GM12873 (cell line): ENCODE data around the gene YTHDF2.

Experiments
- CTCF ChIP-seq: IDR thresholded peaks from 2 replicates; pipeline ENCODE4 v1.5.1; 2012; ENCODE audit warnings: low read depth, mild to moderate bottlenecking, moderate library complexity, low read length, control low read depth; ENCODE audit not compliant: insufficient read depth; ENCODE audit errors: missing control alignments

The YTHDF2 gene

GRCh38 chr1:28735961-28736449 is 735 bp upstream of the YTHDF2 start:
- no peak for TF ChIP-seq CTCF

GRCh38 chr1:28737307-28738132 is 780 bp downstream of the YTHDF2 start:
- no peak for TF ChIP-seq CTCF

- TF ChIP-seq CTCF, result no peak
Observed at GRCh38 chr1:28740118-28740517, 3.4 kb downstream of the YTHDF2 start.

- TF ChIP-seq CTCF, result no peak
Observed at GRCh38 chr1:28744184-28744583, 7.4 kb downstream of the YTHDF2 start.

- no peak for TF ChIP-seq CTCF
Observed at GRCh38 chr1:28745653-28746173, 9.0 kb downstream of the YTHDF2 start.

GRCh38 chr1:28750330-28750729 is 13.6 kb downstream of the YTHDF2 start:
- no peak for TF ChIP-seq CTCF

- no peak for TF ChIP-seq CTCF
Observed at GRCh38 chr1:28751315-28752060, 14.7 kb downstream of the YTHDF2 start.
